ENCODE data around the gene PGPEP1.

The PGPEP1 gene

GRCh38 chr19:18417250-18418028, 77.0 kb downstream of the PGPEP1 start:
- in situ Hi-C loops (cut with HindIII; ENCODE audit: low pct_unique_long_range_greater_than_20kb, low sequenced_read_pairs): no loop called here

DNA sequence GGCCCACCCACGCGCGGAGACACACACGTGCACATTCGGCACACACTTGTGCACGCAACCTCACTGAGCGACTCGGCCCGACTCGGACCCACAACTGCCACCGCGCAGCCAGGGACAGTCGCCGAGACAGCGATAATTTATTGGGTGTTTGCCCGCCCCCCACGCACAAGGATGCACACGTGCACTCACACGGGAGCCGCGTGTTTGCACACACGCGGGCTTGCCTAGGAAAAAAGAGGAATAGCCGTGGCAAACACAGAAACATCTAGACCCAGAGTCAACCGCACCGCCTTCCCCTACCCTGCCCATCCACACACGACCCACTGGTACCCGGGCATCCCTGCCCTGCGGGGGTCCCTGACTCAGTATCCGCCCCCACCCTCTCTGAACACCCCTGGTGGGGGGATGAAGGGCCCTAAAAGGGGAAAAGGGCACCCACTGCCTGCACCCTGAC, 77.7 kb downstream of the PGPEP1 start:
- in situ Hi-C loops (cut with HindIII; ENCODE audit: low pct_unique_long_range_greater_than_20kb, low sequenced_read_pairs): no loop called here
- no peak for TF ChIP-seq JUND (IDR thresholded peaks at IDR 0.05; ENCODE audit: low read depth)
- DNase-seq (ENCODE audit: low read depth in 1 of 2, low spot score in 1 of 2): no peak

More at GRCh38 chr19:18417250-18418028, 77.0 kb downstream of the PGPEP1 start:
- no peak for TF ChIP-seq JUND (IDR thresholded peaks at IDR 0.05; ENCODE audit: low read depth)
- DNase-seq (ENCODE audit: low read depth in 1 of 2, low spot score in 1 of 2): peak; percentile 48 to 75

GRCh38 chr19:18418483-18419194, 78.2 kb downstream of the PGPEP1 start:
- no peak for DNase-seq (ENCODE audit: low read depth in 1 of 2, low spot score in 1 of 2)

GRCh38 chr19:18419195-18419698, 78.8 kb downstream of the PGPEP1 start, which contains the start of gene SSBP4:
Gene SSBP4, plus strand, starts transcription at chr19:18419398. Its CDS starts 251 bp downstream, at chr19:18419649.
- DNase-seq (ENCODE audit: low read depth in 1 of 2, low spot score in 1 of 2): peak; percentile 79 to 87
- TF ChIP-seq JUND (IDR thresholded peaks at IDR 0.05; ENCODE audit: low read depth): no peak
- in situ Hi-C loops (cut with HindIII; ENCODE audit: low pct_unique_long_range_greater_than_20kb, low sequenced_read_pairs): no loop called here

More at GRCh38 chr19:18418483-18419194, 78.2 kb downstream of the PGPEP1 start:
- TF ChIP-seq JUND (IDR thresholded peaks at IDR 0.05; ENCODE audit: low read depth): no peak
- in situ Hi-C loops (cut with HindIII; ENCODE audit: low pct_unique_long_range_greater_than_20kb, low sequenced_read_pairs): no loop called here
